ENCODE results near the gene CISD1.

CISD1 gene

DNA sequence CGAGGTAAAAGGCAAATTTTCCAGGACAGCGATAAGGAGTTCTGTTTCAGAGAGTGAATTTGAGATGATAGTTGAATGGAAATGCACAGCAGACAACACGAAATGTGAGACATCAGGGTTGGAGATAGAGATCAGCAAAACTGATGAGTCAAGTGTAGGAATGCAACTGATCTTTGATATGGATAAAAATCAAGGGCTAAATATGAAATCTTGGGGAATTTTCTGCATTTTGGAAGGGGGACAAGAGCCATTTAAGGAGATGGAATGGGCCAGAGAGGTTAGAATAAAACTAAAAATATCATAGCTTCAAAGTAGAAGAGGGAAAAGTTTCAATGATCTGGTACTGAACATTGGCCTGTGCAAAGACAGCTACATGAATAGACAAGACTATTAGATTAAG, 11.5 kb downstream of the CISD1 start:
- CTCF ChIA-PET: interaction anchor here (0.6 kb wide), 1 partner anchor 405 kb away, joined by 3 read pairs; no protein-coding TSS in a partner anchor
- POLR2A ChIA-PET: interaction anchor here (0.7 to 0.9 kb wide), 2 partner anchors 11 to 102 kb away, joined by 3 read pairs; no protein-coding TSS in a partner anchor
- DNase-seq (ENCODE audit: extremely low spot score): no peak
- TF ChIP-seq ELF4 (IDR thresholded peaks at IDR 0.05) (no peak), ARNT (IDR thresholded peaks at IDR 0.05) (no peak), NFRKB (IDR thresholded peaks at IDR 0.05) (no peak), FOXM1 (IDR thresholded peaks at IDR 0.05; ENCODE audit: borderline replicate concordance) (no peak), TARDBP (IDR thresholded peaks at IDR 0.05) (no peak), LEF1 (IDR thresholded peaks at IDR 0.05; ENCODE audit: borderline replicate concordance) (no peak), FOXK2 (IDR thresholded peaks at IDR 0.05) (no peak), L3MBTL2 (conservative IDR thresholded peaks at IDR 0.05) (no peak)

- POLR2A ChIA-PET: interaction anchor here (0.7 to 0.9 kb wide), 2 partner anchors 10 to 103 kb away, joined by 3 read pairs; no protein-coding TSS in a partner anchor
- no peak for TF ChIP-seq NFRKB (IDR thresholded peaks at IDR 0.05)
- TF ChIP-seq ZNF384 (IDR thresholded peaks at IDR 0.05): no peak
- TF ChIP-seq, protein P1, sequence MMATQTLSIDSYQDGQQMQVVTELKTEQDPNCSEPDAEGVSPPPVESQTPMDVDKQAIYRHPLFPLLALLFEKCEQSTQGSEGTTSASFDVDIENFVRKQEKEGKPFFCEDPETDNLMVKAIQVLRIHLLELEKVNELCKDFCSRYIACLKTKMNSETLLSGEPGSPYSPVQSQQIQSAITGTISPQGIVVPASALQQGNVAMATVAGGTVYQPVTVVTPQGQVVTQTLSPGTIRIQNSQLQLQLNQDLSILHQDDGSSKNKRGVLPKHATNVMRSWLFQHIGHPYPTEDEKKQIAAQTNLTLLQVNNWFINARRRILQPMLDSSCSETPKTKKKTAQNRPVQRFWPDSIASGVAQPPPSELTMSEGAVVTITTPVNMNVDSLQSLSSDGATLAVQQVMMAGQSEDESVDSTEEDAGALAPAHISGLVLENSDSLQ (IDR thresholded peaks at IDR 0.05): no peak
- TF ChIP-seq ARNT (IDR thresholded peaks at IDR 0.05): no peak
- TF ChIP-seq CTBP1 (IDR thresholded peaks at IDR 0.05; ENCODE audit: borderline replicate concordance): no peak
- DNase-seq (ENCODE audit: extremely low spot score): no peak
- CTCF ChIA-PET: interaction anchor here (0.6 kb wide), 1 partner anchor 406 kb away, joined by 3 read pairs; no protein-coding TSS in a partner anchor
Observed at GRCh38 chr10:58281092-58281752, 12.3 kb downstream of the CISD1 start.

DNA sequence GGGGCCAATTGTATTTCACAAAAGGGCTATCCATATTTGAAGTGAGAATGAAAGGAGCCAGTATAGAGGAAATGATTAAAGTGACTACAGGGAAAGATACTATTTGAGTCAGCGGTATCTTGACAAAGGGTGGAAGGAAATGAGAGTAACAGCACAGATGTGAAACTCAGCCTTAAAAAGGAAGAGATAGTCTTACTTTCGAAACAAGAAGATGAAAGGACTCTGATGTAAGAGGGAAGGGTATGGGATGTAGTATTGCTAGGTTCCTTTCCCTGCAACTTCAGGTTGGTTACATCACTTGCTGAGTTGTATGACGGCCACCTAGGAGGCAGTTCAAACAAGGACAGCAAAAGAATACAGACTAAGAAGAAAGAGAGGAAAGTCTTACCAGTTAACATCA, 13.7 kb downstream of the CISD1 start:
- POLR2A ChIA-PET: no interaction called here
- CTCF ChIA-PET: no interaction called here
- no peak for DNase-seq (ENCODE audit: extremely low spot score)
- TF ChIP-seq SP1 (IDR thresholded peaks at IDR 0.05) (no peak), HDGF (IDR thresholded peaks at IDR 0.05; ENCODE audit: borderline replicate concordance) (no peak), FOXM1 (IDR thresholded peaks at IDR 0.05; ENCODE audit: borderline replicate concordance) (no peak), SUZ12 (IDR thresholded peaks at IDR 0.05) (no peak), ARNT (IDR thresholded peaks at IDR 0.05) (no peak), FOXA1 (IDR thresholded peaks at IDR 0.05) (no peak), ELF4 (IDR thresholded peaks at IDR 0.05) (no peak), CTBP1 (IDR thresholded peaks at IDR 0.05; ENCODE audit: borderline replicate concordance) (no peak), TARDBP (IDR thresholded peaks at IDR 0.05) (no peak), NFRKB (IDR thresholded peaks at IDR 0.05) (no peak), FOXK2 (IDR thresholded peaks at IDR 0.05) (no peak), BHLHE40 (IDR thresholded peaks at IDR 0.05; ENCODE audit: borderline replicate concordance) (no peak)
- TF ChIP-seq, protein P1 (IDR thresholded peaks at IDR 0.05): no peak

- ChIA-PET CTCF (interaction anchor here (0.7 to 3.7 kb wide), 5 partner anchors 15 to 163 kb away, joined by 3 to 22 read pairs (median 4); no protein-coding TSS in a partner anchor), POLR2A (interaction anchor here (0.7 to 2.6 kb wide), 2 partner anchors 11 to 23 kb away, joined by 3 to 11 read pairs; partner anchors contain the start of gene CISD1)
- TF ChIP-seq, protein P1 (IDR thresholded peaks at IDR 0.05): peak; percentile 47
- no peak for TF ChIP-seq NFRKB (IDR thresholded peaks at IDR 0.05)
- peak; percentile 35 for DNase-seq (ENCODE audit: extremely low spot score)
Observed at GRCh38 chr10:58291538-58292174, 22.7 kb downstream of the CISD1 start.

DNA sequence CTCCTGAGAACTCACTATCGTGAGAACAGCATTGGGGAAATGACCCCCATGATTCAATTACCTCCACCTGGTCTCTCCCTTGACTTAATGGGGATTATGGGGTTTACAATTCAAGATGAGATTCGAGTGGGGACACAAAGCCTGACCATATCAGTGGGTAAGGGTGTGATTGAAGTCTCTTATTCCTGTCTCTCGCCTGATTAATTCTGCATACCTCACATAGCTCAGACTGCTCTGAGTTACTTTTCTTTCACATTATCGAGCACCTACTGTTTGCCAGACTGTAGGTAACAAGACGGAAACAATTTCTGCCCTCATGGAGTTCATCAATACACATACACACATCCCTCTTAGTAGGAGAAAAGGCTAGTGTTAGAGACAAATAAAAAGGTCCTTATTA, 25.0 kb downstream of the CISD1 start:
- TF ChIP-seq SUZ12 (IDR thresholded peaks at IDR 0.05): no peak
- no peak for TF ChIP-seq NFRKB (IDR thresholded peaks at IDR 0.05)
- ChIA-PET POLR2A (no interaction called here), CTCF (interaction anchor here (0.5 to 1.7 kb wide), 2 partner anchors 91 to 115 kb away, joined by 4 to 5 read pairs; no protein-coding TSS in a partner anchor)
- no peak for DNase-seq (ENCODE audit: extremely low spot score)

- ChIA-PET CTCF (interaction anchor here (0.5 to 2.3 kb wide), 8 partner anchors 9 to 1311 kb away, joined by 3 to 12 read pairs (median 4); partner anchors contain the start of gene TFAM), POLR2A (interaction anchor here (3.3 kb wide), 1 partner anchor 85 kb away, joined by 19 read pairs; the partner anchor contains the start of gene TFAM)
- DNase-seq (ENCODE audit: extremely low spot score): peak; percentile 63
- no peak for TF ChIP-seq LEF1 (IDR thresholded peaks at IDR 0.05; ENCODE audit: borderline replicate concordance)
- TF ChIP-seq L3MBTL2 (conservative IDR thresholded peaks at IDR 0.05): no peak
- TF ChIP-seq, protein P1 (IDR thresholded peaks at IDR 0.05): no peak
- no peak for TF ChIP-seq HDGF (IDR thresholded peaks at IDR 0.05; ENCODE audit: borderline replicate concordance)
- TF ChIP-seq SP1 (IDR thresholded peaks at IDR 0.05): no peak
- no peak for TF ChIP-seq FOXM1 (IDR thresholded peaks at IDR 0.05; ENCODE audit: borderline replicate concordance)
- TF ChIP-seq FOXA1 (IDR thresholded peaks at IDR 0.05): no peak
- no peak for TF ChIP-seq ELF4 (IDR thresholded peaks at IDR 0.05)
- TF ChIP-seq ZNF384 (IDR thresholded peaks at IDR 0.05): no peak
- TF ChIP-seq TARDBP (IDR thresholded peaks at IDR 0.05): no peak
- TF ChIP-seq SUZ12 (IDR thresholded peaks at IDR 0.05): no peak
- no peak for TF ChIP-seq NFRKB (IDR thresholded peaks at IDR 0.05)
- no peak for TF ChIP-seq FOXK2 (IDR thresholded peaks at IDR 0.05)
- no peak for TF ChIP-seq BHLHE40 (IDR thresholded peaks at IDR 0.05; ENCODE audit: borderline replicate concordance)
Observed at GRCh38 chr10:58299580-58299979, 30.6 kb downstream of the CISD1 start.

Measured in HEK293T (cell line).